Glutamatergic neuron (in vitro differentiated cells): ENCODE measurements around the gene RCAN3. TPM values are rescaled to one million over a fixed set of nuclear protein-coding genes. Genes with fewer than 3 reads are reported as not detected.
"Not testable (repeated sequence)": the region's sequence is repeated elsewhere in the genome, so short reads cannot be mapped to it uniquely, and the experiment has no call there.

Experiments
- DNase-seq: peaks from one replicate; pipeline ENCODE4 v3.0.0; 2022
- H3K27ac Mint-ChIP-seq: one replicate; pipeline ENCODE4 v1.8.0; 2020; ENCODE audit warnings: mild to moderate bottlenecking, mixed read lengths, inconsistent platforms; ENCODE audit not compliant: unreplicated experiment
- H3K27me3 Mint-ChIP-seq: one replicate; pipeline ENCODE4 v1.8.0; 2020; ENCODE audit warnings: mild to moderate bottlenecking, moderate library complexity, mixed read lengths, inconsistent platforms; ENCODE audit not compliant: unreplicated experiment
- H3K36me3 Mint-ChIP-seq: one replicate; pipeline ENCODE4 v1.8.0; 2020; ENCODE audit warnings: mild to moderate bottlenecking, mixed read lengths, inconsistent platforms; ENCODE audit not compliant: unreplicated experiment
- H3K4me1 Mint-ChIP-seq: one replicate; pipeline ENCODE4 v1.8.0; 2020; ENCODE audit warnings: mild to moderate bottlenecking, low read depth, mixed read lengths, inconsistent platforms; ENCODE audit not compliant: unreplicated experiment
- H3K4me3 Mint-ChIP-seq: one replicate; pipeline ENCODE4 v1.8.0; 2020; ENCODE audit warnings: mild to moderate bottlenecking, mixed read lengths, inconsistent platforms; ENCODE audit not compliant: unreplicated experiment
- H3K9me3 Mint-ChIP-seq: one replicate; pipeline ENCODE4 v1.8.0; 2020; ENCODE audit warnings: mild to moderate bottlenecking, moderate library complexity, mixed read lengths, inconsistent platforms; ENCODE audit not compliant: unreplicated experiment
- CTCF ChIP-seq: fragments of 200-600 bp; sonication (generic); IDR thresholded peaks from one replicate; pipeline ENCODE4 v1.5.0; 2021; ENCODE audit not compliant: partially characterized antibody, unreplicated experiment
- total RNA-seq: library from RNA; stranded (reverse); fragmentation: NEBNext Ultra II Directional; extraction: Animal tissue kit (Norgen Biotek cat#: 25700); gene quantifications from one replicate; pipeline ENCODE4 v1.2.1, GENCODE V29; 2021; ENCODE audit not compliant: unreplicated experiment

RCAN3 gene
- total RNA-seq, 1 donor from 2014 or later, result 21.8 TPM

- no peak overlapping the region for H3K27ac Mint-ChIP-seq
- no peaks in the 10 kb centered on the region for H3K27me3 Mint-ChIP-seq
- H3K4me1 Mint-ChIP-seq, result peaks cover 8% of the 10 kb centered on the region
- no peaks in the 10 kb centered on the region for H3K36me3 Mint-ChIP-seq
- DNase-seq, result no peak
- H3K9me3 Mint-ChIP-seq, result peaks cover 1% of the 10 kb centered on the region
- H3K4me3 Mint-ChIP-seq, result no peak overlapping the region
- TF ChIP-seq CTCF, result no peak
These were observed 42.9 kb upstream of the RCAN3 start for GRCh38 chr1:24459551-24460266.

- DNase-seq, H3K27ac Mint-ChIP-seq, H3K27me3 Mint-ChIP-seq, H3K4me3 Mint-ChIP-seq, H3K9me3 Mint-ChIP-seq, H3K36me3 Mint-ChIP-seq, H3K4me1 Mint-ChIP-seq: not testable (repeated sequence)
These were observed 40.5 kb upstream of the RCAN3 start for GRCh38 chr1:24462128-24462527.

GRCh38 chr1:24463776-24464735 is 38.6 kb upstream of the RCAN3 start:
- DNase-seq, result no peak
- no peak for TF ChIP-seq CTCF
- peaks cover 8% of the 10 kb centered on the region for H3K4me1 Mint-ChIP-seq

GRCh38 chr1:24465099-24465498 is 37.5 kb upstream of the RCAN3 start:
- DNase-seq, result no peak
- Mint-ChIP-seq H3K9me3 (no peaks in the 10 kb centered on the region), H3K27ac (no peak overlapping the region), H3K36me3 (no peaks in the 10 kb centered on the region), H3K4me3 (no peak overlapping the region), H3K4me1 (peaks cover 8% of the 10 kb centered on the region), H3K27me3 (peaks cover 3% of the 10 kb centered on the region)
- TF ChIP-seq CTCF, result no peak

More at GRCh38 chr1:24463776-24464735, 38.6 kb upstream of the RCAN3 start:
- no peaks in the 10 kb centered on the region for H3K36me3 Mint-ChIP-seq
- no peaks in the 10 kb centered on the region for H3K9me3 Mint-ChIP-seq
- H3K27ac Mint-ChIP-seq, result no peak overlapping the region
- peak overlapping the region; percentile 26 for H3K4me3 Mint-ChIP-seq
- H3K27me3 Mint-ChIP-seq, result peaks cover 3% of the 10 kb centered on the region

- DNase-seq, result no peak
- no peak for TF ChIP-seq CTCF
- H3K4me1 Mint-ChIP-seq, result peaks cover 8% of the 10 kb centered on the region
- peaks cover 3% of the 10 kb centered on the region for H3K27me3 Mint-ChIP-seq
- H3K27ac Mint-ChIP-seq, result no peak overlapping the region
- H3K9me3 Mint-ChIP-seq, result no peaks in the 10 kb centered on the region
- H3K4me3 Mint-ChIP-seq, result no peak overlapping the region
- no peaks in the 10 kb centered on the region for H3K36me3 Mint-ChIP-seq
These were observed 37.0 kb upstream of the RCAN3 start for GRCh38 chr1:24465638-24466037.
